ENCODE measurements around the gene ADM2. TPM values are rescaled to one million over a fixed set of nuclear protein-coding genes. Genes with fewer than 3 reads are reported as not detected.

Gene ADM2
- total RNA-seq, 1 experiment from 2014 or later = 11.9 TPM

- no peak overlapping the region for H3K4ac ChIP-seq (ENCODE audit: low read depth, low read length)
- H4K5ac ChIP-seq (ENCODE audit: insufficient read length, low read depth, low read length) = no peak overlapping the region
- no peak overlapping the region for H2BK120ac ChIP-seq (ENCODE audit: low read depth, low read length, poor library complexity, severe bottlenecking)
- no peak overlapping the region for H3K4me2 ChIP-seq (ENCODE audit: insufficient read depth, insufficient read length, low read length)
- WGBS (ENCODE audit: extremely low coverage, insufficient read length, low lambda C conversion rate) = no CpG with 5 or more reads among the region's 19 CpGs
- H2AK5ac ChIP-seq (ENCODE audit: insufficient read length, low read length) = no peak overlapping the region
- no peak overlapping the region for H3K27ac ChIP-seq (ENCODE audit: insufficient read length, low read depth, low read length)
- no peak overlapping the region for H2BK5ac ChIP-seq (ENCODE audit: insufficient read length, low read length)
- H3K4me1 Mint-ChIP-seq = peaks cover 3 to 6% of the 10 kb centered on the region in 2 experiments; a peak in 2 of 4 replicates
- peaks cover 0 to 3% of the 10 kb centered on the region in 2 experiments; a peak in 1 of 5 replicates for H3K9me3 Mint-ChIP-seq
- no peak overlapping the region for H3K23ac ChIP-seq (ENCODE audit: insufficient read length, low read depth, low read length)
- H3K4me3 Mint-ChIP-seq = no peak overlapping the region
- H4K8ac ChIP-seq (replicated peaks; ENCODE audit: insufficient read length, low read depth, low read length) = no peak overlapping the region
- no peak overlapping the region for H2BK12ac ChIP-seq (ENCODE audit: insufficient read length, low read depth, low read length)
- DNase-seq = no peak
- H3K36me3 Mint-ChIP-seq (ENCODE audit: insufficient read depth in 1 of 3, low read depth in 3 of 3) = peaks cover 0 to 2% (median 0%) of the 10 kb centered on the region in 3 experiments; a peak in 1 of 7 replicates
- H3K27me3 Mint-ChIP-seq (ENCODE audit: low read depth) = peaks cover 8% of the 10 kb centered on the region
- H3K56ac ChIP-seq (ENCODE audit: insufficient read length, low read depth, low read length) = no peak overlapping the region
- TF ChIP-seq, protein P1, sequence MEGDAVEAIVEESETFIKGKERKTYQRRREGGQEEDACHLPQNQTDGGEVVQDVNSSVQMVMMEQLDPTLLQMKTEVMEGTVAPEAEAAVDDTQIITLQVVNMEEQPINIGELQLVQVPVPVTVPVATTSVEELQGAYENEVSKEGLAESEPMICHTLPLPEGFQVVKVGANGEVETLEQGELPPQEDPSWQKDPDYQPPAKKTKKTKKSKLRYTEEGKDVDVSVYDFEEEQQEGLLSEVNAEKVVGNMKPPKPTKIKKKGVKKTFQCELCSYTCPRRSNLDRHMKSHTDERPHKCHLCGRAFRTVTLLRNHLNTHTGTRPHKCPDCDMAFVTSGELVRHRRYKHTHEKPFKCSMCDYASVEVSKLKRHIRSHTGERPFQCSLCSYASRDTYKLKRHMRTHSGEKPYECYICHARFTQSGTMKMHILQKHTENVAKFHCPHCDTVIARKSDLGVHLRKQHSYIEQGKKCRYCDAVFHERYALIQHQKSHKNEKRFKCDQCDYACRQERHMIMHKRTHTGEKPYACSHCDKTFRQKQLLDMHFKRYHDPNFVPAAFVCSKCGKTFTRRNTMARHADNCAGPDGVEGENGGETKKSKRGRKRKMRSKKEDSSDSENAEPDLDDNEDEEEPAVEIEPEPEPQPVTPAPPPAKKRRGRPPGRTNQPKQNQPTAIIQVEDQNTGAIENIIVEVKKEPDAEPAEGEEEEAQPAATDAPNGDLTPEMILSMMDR (conservative IDR thresholded peaks at IDR 0.05) = no peak
- no peaks in the 10 kb centered on the region for H3K79me1 ChIP-seq (ENCODE audit: insufficient read depth, low read depth, low read length, poor library complexity, severe bottlenecking)
- no peak overlapping the region for H2BK15ac ChIP-seq (ENCODE audit: low read depth, low read length)
- no peak overlapping the region for H2BK20ac ChIP-seq (ENCODE audit: low read depth, low read length, poor library complexity, severe bottlenecking)
- no peak overlapping the region for H2AFZ ChIP-seq (ENCODE audit: low read length)
- H3K9ac ChIP-seq (ENCODE audit: extremely low read depth, insufficient read length, low read length) = no peak overlapping the region
- no peak overlapping the region for H3K14ac ChIP-seq (ENCODE audit: insufficient read depth, low read length)
- no peak overlapping the region for H3T11ph ChIP-seq (ENCODE audit: low read length)
- H3K79me2 ChIP-seq (ENCODE audit: insufficient read depth, low read length) = no peaks in the 10 kb centered on the region
- H3K23me2 ChIP-seq (ENCODE audit: insufficient read length, low read depth, low read length, poor library complexity, severe bottlenecking) = no peaks in the 10 kb centered on the region
- no peaks in the 10 kb centered on the region for H3K4me1 ChIP-seq (ENCODE audit: insufficient read depth, low read length)
- no peak overlapping the region for H3K27ac Mint-ChIP-seq
- no peak overlapping the region for H3K18ac ChIP-seq (ENCODE audit: insufficient read length, low read depth, low read length)
- H3K27me3 ChIP-seq (ENCODE audit: insufficient read depth, low read length) = no peaks in the 10 kb centered on the region
- no peaks in the 10 kb centered on the region for H4K20me1 ChIP-seq (ENCODE audit: control insufficient read depth, insufficient read depth, insufficient read length)
- no peak overlapping the region for H4K91ac ChIP-seq (ENCODE audit: insufficient read length, low read depth, low read length)
- no peaks in the 10 kb centered on the region for H3K9me3 ChIP-seq (ENCODE audit: control insufficient read depth, low read depth, low read length)
Observed at GRCh38 chr22:50488886-50489285, 7.5 kb downstream of the ADM2 start.
